GM23338 (cell line): ENCODE data around the gene PAFAH2. TPM values are rescaled to one million over a fixed set of nuclear protein-coding genes. Genes with fewer than 3 reads are reported as not detected.
A peak's percentile ranks its signal among the peaks of the same experiment; 100 is the strongest.
"Not testable (repeated sequence)": the region's sequence is repeated elsewhere in the genome, so short reads cannot be mapped to it uniquely, and the experiment has no call there.

Source experiments
- ATAC-seq: fragments of 200-7000 bp; cut with Tn5 transposase; 3 replicates; pipeline ENCODE4 v1.9.1; 2020
- DNase-seq: peaks from one replicate; pipeline ENCODE4 v3.0.0-alpha.2; 2015; ENCODE audit warnings: low spot score
- H2AFZ ChIP-seq: fragments of 200-600 bp; sonication (generic); 2 replicates; pipeline ENCODE4 v1.8.0; 2016; ENCODE audit warnings: antibody characterized with exemption, mild to moderate bottlenecking, moderate library complexity
- H3F3A ChIP-seq: fragments of 200-600 bp; sonication (generic); replicated peaks from 2 replicates; pipeline ENCODE4 v1.8.0; 2017; ENCODE audit warnings: antibody characterized with exemption, mixed run types, low read depth
- H3K27ac ChIP-seq: fragments of 200-600 bp; sonication (generic); 2 replicates; pipeline ENCODE4 v1.6.1; 2016; ENCODE audit warnings: low read depth
- H3K27me3 ChIP-seq: fragments of 200-600 bp; sonication (generic); 2 replicates; pipeline ENCODE4 v1.8.0; 2016; ENCODE audit warnings: mild to moderate bottlenecking, mixed run types, moderate library complexity; ENCODE audit not compliant: insufficient read depth
- H3K36me3 ChIP-seq: fragments of 200-600 bp; sonication (generic); 2 replicates; pipeline ENCODE4 v1.8.0; 2016; ENCODE audit warnings: mild to moderate bottlenecking; ENCODE audit not compliant: insufficient read depth
- H3K4me1 ChIP-seq: fragments of 200-600 bp; sonication (generic); 2 replicates; pipeline ENCODE4 v1.8.0; 2016; ENCODE audit warnings: mild to moderate bottlenecking, moderate library complexity; ENCODE audit not compliant: insufficient read depth
- H3K4me2 ChIP-seq: fragments of 200-600 bp; sonication (generic); 2 replicates; pipeline ENCODE4 v1.7.1; 2017; ENCODE audit warnings: mixed run types
- H3K4me3 ChIP-seq: fragments of 200-600 bp; sonication (generic); 2 replicates; pipeline ENCODE4 v1.6.1; 2016; ENCODE audit warnings: mixed run types
- H3K79me2 ChIP-seq: fragments of 200-600 bp; sonication (generic); replicated peaks from 2 replicates; pipeline ENCODE4 v1.8.0; 2017; ENCODE audit warnings: mild to moderate bottlenecking; ENCODE audit not compliant: insufficient read depth
- H3K9me2 ChIP-seq: fragments of 200-600 bp; sonication (generic); 2 replicates; pipeline ENCODE4 v1.8.0; 2017; ENCODE audit not compliant: insufficient read depth
- H4K20me1 ChIP-seq: fragments of 200-600 bp; sonication (generic); replicated peaks from 2 replicates; pipeline ENCODE4 v1.8.0; 2017; ENCODE audit warnings: mild to moderate bottlenecking; ENCODE audit not compliant: insufficient read depth
- H3K27ac Mint-ChIP-seq: 2 replicates; pipeline ENCODE4 v1.8.0; 2020; ENCODE audit warnings: inconsistent platforms, mild to moderate bottlenecking, moderate library complexity, mixed read lengths
- H3K27me3 Mint-ChIP-seq: 3 replicates; pipeline ENCODE4 v1.8.0; 2022; ENCODE audit warnings: low read depth, mild to moderate bottlenecking, moderate library complexity, mixed read lengths, inconsistent platforms; ENCODE audit not compliant: insufficient read depth, poor library complexity
- H3K36me3 Mint-ChIP-seq: 3 replicates; pipeline ENCODE4 v1.8.0; 2021; ENCODE audit warnings: low read depth, mild to moderate bottlenecking, inconsistent platforms, moderate library complexity, mixed read lengths
- H3K4me1 Mint-ChIP-seq: 3 replicates; pipeline ENCODE4 v1.8.0; 2020; ENCODE audit warnings: mild to moderate bottlenecking, inconsistent platforms, mixed read lengths
- H3K4me3 Mint-ChIP-seq: 3 replicates; pipeline ENCODE4 v1.8.0; 2021; ENCODE audit warnings: moderate library complexity, mild to moderate bottlenecking, inconsistent platforms, mixed read lengths
- H3K9me3 Mint-ChIP-seq: 3 replicates; pipeline ENCODE4 v1.8.0; 2020; ENCODE audit warnings: moderate library complexity, mild to moderate bottlenecking, inconsistent platforms, mixed read lengths
- CREB1 ChIP-seq: fragments of 250-450 bp; sonication (Bioruptor Pico); IDR thresholded peaks from 2 replicates; pipeline ENCODE4 v1.5.0; 2020; ENCODE audit warnings: low read depth, mild to moderate bottlenecking, moderate library complexity
- EZH2 ChIP-seq: fragments of 200-600 bp; sonication (generic); IDR thresholded peaks from one replicate; pipeline ENCODE4 v1.8.0; 2017; ENCODE audit warnings: antibody characterized with exemption, mild to moderate bottlenecking, low read depth; ENCODE audit not compliant: unreplicated experiment
- EZH2phosphoT487 ChIP-seq: fragments of 200-600 bp; sonication (generic); IDR thresholded peaks from one replicate; pipeline ENCODE4 v1.8.1; 2018; ENCODE audit warnings: antibody characterized with exemption; ENCODE audit not compliant: unreplicated experiment
- JUNB ChIP-seq: IDR thresholded peaks from one replicate; pipeline ENCODE4 v1.6.1; 2016; ENCODE audit warnings: antibody characterized with exemption; ENCODE audit not compliant: unreplicated experiment
- POLR2AphosphoS5 ChIP-seq: IDR thresholded peaks from 2 replicates; pipeline ENCODE4 v1.6.1; 2016; ENCODE audit warnings: antibody characterized with exemption, low read depth
- ZNF331 ChIP-seq: fragments of 250-450 bp; sonication (Bioruptor Pico); IDR thresholded peaks from 2 replicates; pipeline ENCODE4 v1.5.0; 2020; ENCODE audit warnings: low read depth, mild to moderate bottlenecking, moderate library complexity
- polyA plus RNA-seq: library from polyadenylated mRNA; unstranded; fragments of >200 nt; fragmentation: Nextera tagmentation; extraction: Ambion mirVana; gene quantifications from 2 replicates; pipeline ENCODE4 v1.2.1, GENCODE V29; 2016
- total RNA-seq: library from RNA; depleted of rRNA; stranded (reverse); fragments of >200 nt; shearing (Covaris generic); gene quantifications from 2 replicates; pipeline ENCODE4 v1.2.3, GENCODE V29; 2014
- TF ChIP-seq, protein P1 (sequence below): IDR thresholded peaks from 2 replicates; pipeline ENCODE4 v1.6.1; 2016; ENCODE audit warnings: antibody characterized with exemption
- TF ChIP-seq, protein P2 (sequence below), 2 experiments: fragments of 200-600 bp in 1 of 2; sonication (generic) in 1 of 2; conservative IDR thresholded peaks; 2 replicates each; pipeline versions ENCODE4 v1.5.1 to v1.6.1; 2016 to 2017; ENCODE audit warnings: antibody characterized with exemption in 2 of 2, low read depth in 2 of 2, mild to moderate bottlenecking in 2 of 2, moderate library complexity in 1 of 2
- TF ChIP-seq, protein P3 (sequence below): fragments of 250-450 bp; sonication (Bioruptor Pico); IDR thresholded peaks from 2 replicates; pipeline ENCODE4 v1.5.0; 2020; ENCODE audit warnings: mild to moderate bottlenecking, moderate library complexity

Gene PAFAH2
- total and polyA plus RNA-seq, 2 experiments from 2014 or later: 5.7 to 10.3 TPM

DNA sequence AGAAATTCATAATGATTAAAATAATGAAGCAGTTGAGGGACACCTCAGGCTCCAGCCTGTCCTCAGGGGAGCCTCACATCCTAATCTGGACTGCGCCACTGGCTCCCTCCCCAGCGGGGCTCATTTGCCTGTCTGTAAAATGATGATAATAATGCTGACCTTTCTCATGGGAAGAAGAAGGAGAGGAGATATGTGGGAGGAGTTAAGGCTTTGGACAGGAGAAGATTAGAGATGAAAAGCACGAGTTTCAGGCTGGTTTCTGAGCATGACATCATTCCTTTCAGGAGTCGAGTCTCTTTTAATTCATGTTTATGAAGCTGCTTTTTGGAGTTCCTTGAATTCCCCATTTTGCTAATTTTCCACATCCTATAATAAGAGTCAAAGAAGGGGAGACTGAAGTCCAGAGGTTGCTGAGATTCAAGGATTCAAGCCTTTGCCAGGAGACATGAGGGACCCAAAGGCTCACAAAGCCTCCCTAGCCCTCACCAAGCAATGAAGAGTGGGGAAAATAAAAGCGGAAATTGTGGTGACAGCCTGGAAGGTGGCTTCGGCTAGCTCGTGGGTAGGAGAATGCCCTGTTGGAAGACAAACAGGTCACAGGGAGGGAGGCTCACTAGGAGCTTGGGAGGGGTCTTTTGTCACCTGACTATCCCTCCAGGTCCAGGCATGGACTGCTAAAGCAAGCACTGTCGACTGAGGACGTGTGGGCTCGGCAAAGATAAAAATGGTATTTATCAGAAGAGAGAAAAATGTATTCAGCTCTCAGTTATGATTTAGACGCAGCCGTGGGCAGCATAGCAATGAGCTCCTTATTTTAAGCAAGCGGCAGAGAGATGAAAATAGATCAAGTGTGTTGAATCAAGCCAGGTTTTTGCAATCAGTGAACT, 64.1 kb downstream of the PAFAH2 start:
- H3K36me3 ChIP-seq: no peaks in the 10 kb centered on the region
- H3K4me1 ChIP-seq: no peaks in the 10 kb centered on the region
- Mint-ChIP-seq H3K4me3 (no peak overlapping the region), H3K27me3 (no peaks in the 10 kb centered on the region), H3K4me1 (peaks cover 11% of the 10 kb centered on the region; the same call in 1 of the 3 replicates), H3K36me3 (no peaks in the 10 kb centered on the region), H3K27ac (no peak overlapping the region), H3K9me3 (no peaks in the 10 kb centered on the region)
- no peaks in the 10 kb centered on the region for H3K27me3 ChIP-seq
- DNase-seq: no peak
- H3K79me2 ChIP-seq: no peaks in the 10 kb centered on the region
- H2AFZ ChIP-seq: peak overlapping the region; percentile 83
- no peaks in the 10 kb centered on the region for H3F3A ChIP-seq
- TF ChIP-seq, protein P1, sequence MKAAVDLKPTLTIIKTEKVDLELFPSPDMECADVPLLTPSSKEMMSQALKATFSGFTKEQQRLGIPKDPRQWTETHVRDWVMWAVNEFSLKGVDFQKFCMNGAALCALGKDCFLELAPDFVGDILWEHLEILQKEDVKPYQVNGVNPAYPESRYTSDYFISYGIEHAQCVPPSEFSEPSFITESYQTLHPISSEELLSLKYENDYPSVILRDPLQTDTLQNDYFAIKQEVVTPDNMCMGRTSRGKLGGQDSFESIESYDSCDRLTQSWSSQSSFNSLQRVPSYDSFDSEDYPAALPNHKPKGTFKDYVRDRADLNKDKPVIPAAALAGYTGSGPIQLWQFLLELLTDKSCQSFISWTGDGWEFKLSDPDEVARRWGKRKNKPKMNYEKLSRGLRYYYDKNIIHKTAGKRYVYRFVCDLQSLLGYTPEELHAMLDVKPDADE: no peak
- no peak for TF ChIP-seq JUNB
- TF ChIP-seq, protein P2, sequence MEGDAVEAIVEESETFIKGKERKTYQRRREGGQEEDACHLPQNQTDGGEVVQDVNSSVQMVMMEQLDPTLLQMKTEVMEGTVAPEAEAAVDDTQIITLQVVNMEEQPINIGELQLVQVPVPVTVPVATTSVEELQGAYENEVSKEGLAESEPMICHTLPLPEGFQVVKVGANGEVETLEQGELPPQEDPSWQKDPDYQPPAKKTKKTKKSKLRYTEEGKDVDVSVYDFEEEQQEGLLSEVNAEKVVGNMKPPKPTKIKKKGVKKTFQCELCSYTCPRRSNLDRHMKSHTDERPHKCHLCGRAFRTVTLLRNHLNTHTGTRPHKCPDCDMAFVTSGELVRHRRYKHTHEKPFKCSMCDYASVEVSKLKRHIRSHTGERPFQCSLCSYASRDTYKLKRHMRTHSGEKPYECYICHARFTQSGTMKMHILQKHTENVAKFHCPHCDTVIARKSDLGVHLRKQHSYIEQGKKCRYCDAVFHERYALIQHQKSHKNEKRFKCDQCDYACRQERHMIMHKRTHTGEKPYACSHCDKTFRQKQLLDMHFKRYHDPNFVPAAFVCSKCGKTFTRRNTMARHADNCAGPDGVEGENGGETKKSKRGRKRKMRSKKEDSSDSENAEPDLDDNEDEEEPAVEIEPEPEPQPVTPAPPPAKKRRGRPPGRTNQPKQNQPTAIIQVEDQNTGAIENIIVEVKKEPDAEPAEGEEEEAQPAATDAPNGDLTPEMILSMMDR (conservative IDR thresholded peaks at IDR 0.05; ENCODE audit: low read depth in 2 of 2): no peak
- TF ChIP-seq CREB1 (CRISPR knock-in tag): no peak
- TF ChIP-seq, protein P3, sequence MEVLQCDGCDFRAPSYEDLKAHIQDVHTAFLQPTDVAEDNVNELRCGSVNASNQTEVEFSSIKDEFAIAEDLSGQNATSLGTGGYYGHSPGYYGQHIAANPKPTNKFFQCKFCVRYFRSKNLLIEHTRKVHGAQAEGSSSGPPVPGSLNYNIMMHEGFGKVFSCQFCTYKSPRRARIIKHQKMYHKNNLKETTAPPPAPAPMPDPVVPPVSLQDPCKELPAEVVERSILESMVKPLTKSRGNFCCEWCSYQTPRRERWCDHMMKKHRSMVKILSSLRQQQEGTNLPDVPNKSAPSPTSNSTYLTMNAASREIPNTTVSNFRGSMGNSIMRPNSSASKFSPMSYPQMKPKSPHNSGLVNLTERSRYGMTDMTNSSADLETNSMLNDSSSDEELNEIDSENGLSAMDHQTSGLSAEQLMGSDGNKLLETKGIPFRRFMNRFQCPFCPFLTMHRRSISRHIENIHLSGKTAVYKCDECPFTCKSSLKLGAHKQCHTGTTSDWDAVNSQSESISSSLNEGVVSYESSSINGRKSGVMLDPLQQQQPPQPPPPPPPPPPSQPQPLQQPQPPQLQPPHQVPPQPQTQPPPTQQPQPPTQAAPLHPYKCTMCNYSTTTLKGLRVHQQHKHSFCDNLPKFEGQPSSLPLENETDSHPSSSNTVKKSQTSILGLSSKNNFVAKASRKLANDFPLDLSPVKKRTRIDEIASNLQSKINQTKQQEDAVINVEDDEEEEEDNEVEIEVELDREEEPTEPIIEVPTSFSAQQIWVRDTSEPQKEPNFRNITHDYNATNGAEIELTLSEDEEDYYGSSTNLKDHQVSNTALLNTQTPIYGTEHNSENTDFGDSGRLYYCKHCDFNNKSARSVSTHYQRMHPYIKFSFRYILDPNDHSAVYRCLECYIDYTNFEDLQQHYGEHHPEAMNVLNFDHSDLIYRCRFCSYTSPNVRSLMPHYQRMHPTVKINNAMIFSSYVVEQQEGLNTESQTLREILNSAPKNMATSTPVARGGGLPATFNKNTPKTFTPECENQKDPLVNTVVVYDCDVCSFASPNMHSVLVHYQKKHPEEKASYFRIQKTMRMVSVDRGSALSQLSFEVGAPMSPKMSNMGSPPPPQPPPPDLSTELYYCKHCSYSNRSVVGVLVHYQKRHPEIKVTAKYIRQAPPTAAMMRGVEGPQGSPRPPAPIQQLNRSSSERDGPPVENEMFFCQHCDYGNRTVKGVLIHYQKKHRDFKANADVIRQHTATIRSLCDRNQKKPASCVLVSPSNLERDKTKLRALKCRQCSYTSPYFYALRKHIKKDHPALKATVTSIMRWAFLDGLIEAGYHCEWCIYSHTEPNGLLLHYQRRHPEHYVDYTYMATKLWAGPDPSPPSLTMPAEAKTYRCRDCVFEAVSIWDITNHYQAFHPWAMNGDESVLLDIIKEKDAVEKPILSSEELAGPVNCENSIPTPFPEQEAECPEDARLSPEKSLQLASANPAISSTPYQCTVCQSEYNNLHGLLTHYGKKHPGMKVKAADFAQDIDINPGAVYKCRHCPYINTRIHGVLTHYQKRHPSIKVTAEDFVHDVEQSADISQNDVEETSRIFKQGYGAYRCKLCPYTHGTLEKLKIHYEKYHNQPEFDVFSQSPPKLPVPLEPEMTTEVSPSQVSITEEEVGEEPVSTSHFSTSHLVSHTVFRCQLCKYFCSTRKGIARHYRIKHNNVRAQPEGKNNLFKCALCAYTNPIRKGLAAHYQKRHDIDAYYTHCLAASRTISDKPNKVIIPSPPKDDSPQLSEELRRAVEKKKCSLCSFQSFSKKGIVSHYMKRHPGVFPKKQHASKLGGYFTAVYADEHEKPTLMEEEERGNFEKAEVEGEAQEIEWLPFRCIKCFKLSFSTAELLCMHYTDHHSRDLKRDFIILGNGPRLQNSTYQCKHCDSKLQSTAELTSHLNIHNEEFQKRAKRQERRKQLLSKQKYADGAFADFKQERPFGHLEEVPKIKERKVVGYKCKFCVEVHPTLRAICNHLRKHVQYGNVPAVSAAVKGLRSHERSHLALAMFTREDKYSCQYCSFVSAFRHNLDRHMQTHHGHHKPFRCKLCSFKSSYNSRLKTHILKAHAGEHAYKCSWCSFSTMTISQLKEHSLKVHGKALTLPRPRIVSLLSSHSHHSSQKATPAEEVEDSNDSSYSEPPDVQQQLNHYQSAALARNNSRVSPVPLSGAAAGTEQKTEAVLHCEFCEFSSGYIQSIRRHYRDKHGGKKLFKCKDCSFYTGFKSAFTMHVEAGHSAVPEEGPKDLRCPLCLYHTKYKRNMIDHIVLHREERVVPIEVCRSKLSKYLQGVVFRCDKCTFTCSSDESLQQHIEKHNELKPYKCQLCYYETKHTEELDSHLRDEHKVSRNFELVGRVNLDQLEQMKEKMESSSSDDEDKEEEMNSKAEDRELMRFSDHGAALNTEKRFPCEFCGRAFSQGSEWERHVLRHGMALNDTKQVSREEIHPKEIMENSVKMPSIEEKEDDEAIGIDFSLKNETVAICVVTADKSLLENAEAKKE (CRISPR knock-in tag): no peak
- no peak for TF ChIP-seq POLR2AphosphoS5
- TF ChIP-seq EZH2: no peak
- TF ChIP-seq ZNF331 (CRISPR knock-in tag): no peak
- TF ChIP-seq EZH2phosphoT487: no peak
- H4K20me1 ChIP-seq: no peaks in the 10 kb centered on the region
- no peak overlapping the region for H3K27ac ChIP-seq
- peak; percentile 68 for ATAC-seq
- no peaks in the 10 kb centered on the region for H3K9me2 ChIP-seq
- H3K4me2 ChIP-seq: no peak overlapping the region
- H3K4me3 ChIP-seq: no peak overlapping the region

DNA sequence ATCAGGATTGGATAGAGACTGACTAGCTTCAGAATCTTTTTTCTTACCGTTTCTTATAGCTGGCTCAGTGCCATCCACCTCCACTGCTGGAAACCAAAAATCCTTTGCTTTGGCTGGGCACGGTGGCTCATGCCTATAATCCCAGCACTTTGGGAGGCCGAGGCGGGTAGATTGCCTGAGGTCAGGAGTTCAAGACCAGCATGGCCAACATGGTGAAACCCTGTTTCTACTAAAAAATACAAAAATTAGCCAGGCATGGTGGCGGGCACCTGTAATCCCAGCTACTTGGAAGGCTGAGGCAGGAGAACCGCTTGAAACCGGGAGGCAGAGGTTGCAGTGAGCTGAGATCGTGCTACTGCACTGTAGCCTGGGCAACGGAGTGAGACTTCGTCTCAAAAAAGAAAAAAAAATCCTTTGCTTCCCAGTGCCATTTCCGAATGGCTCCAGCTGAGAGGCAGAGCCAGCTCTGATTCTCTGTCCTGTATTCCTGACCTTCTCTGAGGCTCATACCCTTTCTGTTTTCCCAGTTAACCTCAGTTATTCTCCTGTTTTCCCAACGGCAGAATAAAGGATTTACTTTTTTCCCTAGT, 65.0 kb downstream of the PAFAH2 start:
- peak overlapping the region; percentile 83; the same call in 1 of the 2 replicates for H2AFZ ChIP-seq
- DNase-seq: not testable (repeated sequence)

More for the DNA sequence above, 65.0 kb downstream of the PAFAH2 start:
- not testable (repeated sequence) for H4K20me1 ChIP-seq, H3K4me2 ChIP-seq, H3K4me3 Mint-ChIP-seq, H3K4me3 ChIP-seq, H3K27ac ChIP-seq, ATAC-seq, H3K36me3 Mint-ChIP-seq, H3K4me1 ChIP-seq, H3K79me2 ChIP-seq, H3K27me3 ChIP-seq, H3F3A ChIP-seq, H3K27ac Mint-ChIP-seq, H3K9me2 ChIP-seq, H3K36me3 ChIP-seq, H3K27me3 Mint-ChIP-seq, H3K9me3 Mint-ChIP-seq
- H3K4me1 Mint-ChIP-seq: peaks cover 13% of the 10 kb centered on the region; the same call in 1 of the 3 replicates
